ENCODE data around the gene GJE1. TPM values are rescaled to one million over a fixed set of nuclear protein-coding genes. Genes with fewer than 3 reads are reported as not detected.

The GJE1 gene, protein sequence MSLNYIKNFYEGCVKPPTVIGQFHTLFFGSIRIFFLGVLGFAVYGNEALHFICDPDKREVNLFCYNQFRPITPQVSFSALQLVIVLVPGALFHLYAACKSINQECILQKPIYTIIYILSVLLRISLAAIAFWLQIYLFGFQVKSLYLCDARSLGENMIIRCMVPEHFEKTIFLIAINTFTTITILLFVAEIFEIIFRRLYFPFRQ
- total RNA-seq: not detected in 2 replicates

DNA sequence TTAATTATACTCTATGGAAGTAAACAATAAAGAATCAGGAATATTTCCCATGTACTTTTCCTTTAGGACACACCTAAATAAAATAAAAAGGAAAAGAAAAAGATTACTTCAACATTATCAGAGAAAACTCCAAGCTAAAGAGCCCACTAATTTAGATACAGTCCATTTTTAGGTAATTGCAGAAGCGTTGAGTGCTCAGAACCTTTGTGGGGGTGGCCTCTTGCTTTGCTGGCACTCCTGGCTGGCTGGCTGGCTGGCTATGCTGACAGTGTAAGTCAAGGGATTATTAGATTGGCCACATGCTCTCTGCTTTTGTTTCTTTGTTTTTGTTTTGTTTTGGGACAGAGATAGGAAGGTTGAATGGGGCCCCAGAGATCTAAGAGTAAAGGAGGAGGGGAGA lies at the start of gene GJE1:
TSS of gene GJE1 (plus strand) at position 301 of the 400 bp plus-strand sequence. CDS start 234 bp downstream, outside the sequence.

DNA sequence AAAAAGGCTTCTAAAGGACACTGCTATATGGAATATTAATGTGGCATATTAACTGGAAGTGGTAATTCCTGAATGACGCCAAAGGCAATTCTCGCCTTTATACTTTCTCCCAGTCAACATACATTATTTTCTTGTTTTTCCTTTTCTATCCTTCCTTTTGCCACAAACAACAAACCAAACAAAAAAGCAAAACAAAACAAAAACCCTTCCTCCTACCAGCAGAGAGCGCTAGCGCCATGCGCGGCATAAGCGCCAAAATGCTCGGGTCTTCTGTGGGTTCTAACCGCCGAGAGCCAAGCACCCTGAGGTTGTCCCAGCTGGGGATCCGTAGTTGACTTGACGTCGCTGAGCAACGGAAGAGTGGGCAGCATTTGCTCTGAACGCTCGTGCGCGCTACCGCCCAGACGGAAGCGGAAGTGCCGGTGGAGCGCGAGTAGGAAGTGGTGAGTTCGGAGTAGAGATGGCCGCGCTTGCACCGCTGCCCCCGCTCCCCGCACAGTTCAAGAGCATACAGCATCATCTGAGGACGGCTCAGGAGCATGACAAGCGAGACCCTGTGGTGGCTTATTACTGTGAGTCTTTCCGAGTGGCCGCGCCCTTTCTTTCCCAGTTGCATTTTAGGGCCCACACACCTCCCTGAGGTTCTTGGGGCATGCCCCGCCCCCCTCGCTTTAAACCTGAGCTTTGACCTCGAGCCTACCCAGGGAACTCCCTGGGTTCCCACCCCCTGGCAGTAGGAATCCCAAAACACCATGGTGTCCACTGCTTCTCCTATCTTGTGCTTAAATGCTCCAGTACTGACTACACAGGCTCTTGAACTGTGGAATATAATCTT lies 14.3 kb downstream of the GJE1 start, which contains the start of the genes NMBR and VTA1:
TSS of gene NMBR (minus strand) at position 295 of the 835 bp plus-strand sequence. CDS start 58,464 bp downstream, outside the sequence.
TSS of gene VTA1 (plus strand) at position 436 of the 835 bp plus-strand sequence. CDS start at position 461, 25 bp downstream.

Other genes with a start within 250 kb of the GJE1 start
- gene NMBR, start 14.2 kb downstream of the GJE1 start, total RNA-seq: 0.16 TPM in 1 of 2 replicates, not detected in the other
- 16.0 and 36.6 TPM in 2 replicates for gene VTA1, start 14.3 kb downstream of the GJE1 start, total RNA-seq
- gene ADGRG6, start 169.1 kb downstream of the GJE1 start, total RNA-seq: 37.1 and 43.6 TPM in 2 replicates

Measured in bladder microvascular endothelial cell (primary cell).